ENCODE measurements around the gene FAHD1.
"Not testable (repeated sequence)": the region's sequence is repeated elsewhere in the genome, so short reads cannot be mapped to it uniquely, and the experiment has no call there.

The FAHD1 gene

DNA sequence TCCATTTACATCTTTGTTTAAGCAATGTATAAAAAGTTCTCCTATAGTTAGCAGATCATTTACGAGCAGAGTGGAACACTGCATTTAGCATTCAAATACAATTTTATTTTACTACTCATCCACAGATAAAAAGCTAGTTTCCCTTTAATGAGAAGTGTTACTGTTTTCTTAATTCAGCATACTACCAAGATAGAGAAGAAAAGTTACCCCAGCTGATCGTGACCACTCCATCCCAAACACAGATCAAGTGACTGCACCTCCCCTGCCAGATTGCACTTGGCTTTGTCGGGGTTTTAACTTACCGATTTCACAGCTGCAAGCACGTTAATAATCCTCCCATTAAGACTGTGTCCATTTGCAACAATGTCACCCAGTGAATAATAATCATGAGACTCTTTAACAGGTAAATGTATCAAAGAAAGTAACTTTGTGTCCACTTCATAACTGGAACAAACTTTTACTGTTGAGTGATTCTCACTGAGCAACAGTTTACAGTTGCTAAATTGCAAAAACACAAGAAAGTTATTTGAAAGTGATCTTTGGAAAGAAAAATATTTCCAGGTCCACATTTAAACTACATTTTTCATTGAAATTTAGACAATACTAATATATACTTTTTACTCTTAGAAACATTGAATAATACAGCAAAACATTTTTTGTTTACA, 30.6 kb downstream of the FAHD1 start:
- peak in 1 of 2 experiments; percentile 14 for DNase-seq

DNA sequence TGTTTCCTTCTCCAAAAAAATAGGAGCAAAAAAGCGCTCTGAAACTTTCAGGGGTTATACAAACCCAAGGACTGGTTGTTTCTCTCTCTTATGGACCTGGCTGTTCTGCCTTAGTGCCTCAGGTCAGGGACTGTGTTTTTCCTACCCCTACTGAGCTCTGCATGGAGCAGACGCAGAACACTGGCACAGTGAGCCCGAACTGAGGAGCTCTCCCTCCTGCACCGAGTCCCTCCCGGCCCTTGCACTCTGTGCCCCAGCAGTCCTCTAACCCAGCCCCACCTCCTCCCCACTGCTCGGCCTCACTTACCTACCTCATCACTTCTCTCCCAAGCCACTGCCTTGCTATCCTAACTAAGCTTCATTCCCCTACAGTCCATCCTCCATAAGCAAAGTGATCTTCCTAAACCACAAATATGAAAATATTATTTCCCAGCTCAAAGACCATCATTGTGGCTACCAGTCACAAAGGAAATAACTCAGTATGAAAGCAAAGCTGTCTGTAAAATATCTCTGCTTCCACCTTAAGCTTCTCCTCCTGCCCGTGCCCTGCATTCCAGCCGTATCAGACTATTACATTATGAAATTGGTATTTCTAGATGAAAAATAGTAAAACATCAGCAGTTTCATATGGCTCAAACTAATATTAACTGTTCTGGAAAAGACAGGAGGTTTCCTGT, 31.3 kb downstream of the FAHD1 start:
- DNase-seq: no peak

DNA sequence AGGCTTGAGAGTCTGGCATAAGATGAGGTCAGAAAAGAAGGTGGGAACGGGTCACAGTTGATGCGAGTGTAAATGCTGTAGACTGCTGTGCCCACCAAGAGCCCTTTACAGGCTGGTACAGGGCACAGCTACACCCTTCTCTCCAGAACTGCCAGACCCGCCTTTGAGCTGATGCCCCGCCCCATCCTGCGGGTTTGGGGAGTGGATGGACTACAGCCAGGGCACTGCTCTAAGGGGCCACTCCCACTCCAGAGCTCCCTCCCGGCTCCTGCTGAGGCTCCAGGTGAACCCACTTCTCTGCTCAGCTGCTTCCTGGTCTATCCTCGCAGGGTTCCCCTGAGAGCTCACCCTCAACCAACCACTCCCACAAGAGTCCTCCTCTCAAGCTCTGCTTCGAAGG, 32.6 kb downstream of the FAHD1 start:
- no peak for DNase-seq

DNA sequence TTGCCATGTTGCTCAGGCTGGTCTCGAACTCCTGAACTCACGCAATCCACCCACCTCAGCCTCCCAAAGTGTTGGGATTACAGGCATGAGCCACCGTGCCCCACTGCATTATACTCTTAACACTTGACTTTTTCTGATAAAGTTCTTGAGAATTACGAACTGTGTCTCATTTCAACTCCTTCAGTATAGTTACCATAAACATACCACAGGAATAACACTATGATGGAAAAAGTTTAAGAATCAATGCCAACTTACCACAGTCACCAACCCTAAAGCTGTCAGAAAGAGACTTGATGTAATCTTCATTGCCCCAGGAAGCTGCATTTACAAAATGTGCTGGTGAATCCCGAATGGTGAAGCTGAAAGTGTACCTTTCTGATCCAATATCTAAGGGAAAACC, 34.7 kb downstream of the FAHD1 start:
- no peak for DNase-seq

DNA sequence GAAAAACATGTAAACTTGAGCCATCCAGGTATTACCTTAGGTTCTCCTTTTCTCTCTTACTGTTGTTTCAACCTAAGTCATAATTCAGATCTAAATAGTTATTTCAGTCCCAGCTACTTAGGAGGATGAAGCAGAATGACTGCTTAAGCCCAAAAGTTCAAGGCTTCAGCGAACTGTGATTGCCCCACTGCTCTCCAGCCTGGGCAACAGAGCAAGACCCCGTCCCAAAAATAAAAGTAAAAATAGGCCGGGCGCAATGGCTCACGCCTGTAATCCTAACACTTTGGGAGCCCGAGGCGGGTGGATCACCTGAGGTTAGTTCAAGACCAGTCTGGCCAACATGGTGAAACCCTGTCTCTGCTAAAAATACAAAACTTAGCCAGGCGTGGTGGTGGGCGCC, 35.4 kb downstream of the FAHD1 start:
- DNase-seq: no peak

DNA sequence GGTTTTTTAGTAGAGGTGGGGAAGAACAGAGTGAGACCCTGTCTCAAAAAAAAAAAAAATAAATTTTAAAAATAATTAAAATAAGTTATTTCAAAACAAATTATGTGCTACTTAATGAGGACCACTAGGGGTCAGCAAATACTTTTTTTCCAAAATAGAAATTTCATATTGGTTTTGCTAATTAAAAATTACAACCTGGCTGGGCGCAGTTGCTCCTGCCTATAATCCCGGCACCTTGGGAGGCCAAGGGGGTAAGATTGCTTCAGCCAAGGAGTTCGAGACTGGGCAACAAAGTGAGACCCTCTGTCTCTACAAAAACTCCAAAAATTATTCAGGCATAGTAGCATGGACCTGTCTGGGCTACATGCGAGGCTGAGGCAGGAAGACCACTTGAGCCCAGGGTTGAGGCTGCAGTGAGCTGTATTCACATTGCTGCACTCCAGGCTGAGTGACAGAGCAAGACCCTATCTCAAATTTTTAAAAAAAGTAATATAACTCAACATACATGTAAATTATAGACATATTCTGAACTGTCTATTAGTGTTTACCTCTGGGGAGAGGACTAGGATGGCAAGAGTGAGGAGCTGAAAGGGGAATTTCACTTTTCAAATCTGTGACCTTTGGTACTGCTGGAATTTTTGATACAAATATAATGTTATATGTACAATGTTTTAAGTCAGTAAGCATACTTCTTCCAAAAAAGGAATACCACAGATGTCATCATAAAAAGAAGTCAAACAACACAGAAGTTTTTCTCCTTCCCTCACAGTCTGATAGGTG, 36.9 kb downstream of the FAHD1 start:
- DNase-seq: peak in 1 of 2 experiments; percentile 58

DNA sequence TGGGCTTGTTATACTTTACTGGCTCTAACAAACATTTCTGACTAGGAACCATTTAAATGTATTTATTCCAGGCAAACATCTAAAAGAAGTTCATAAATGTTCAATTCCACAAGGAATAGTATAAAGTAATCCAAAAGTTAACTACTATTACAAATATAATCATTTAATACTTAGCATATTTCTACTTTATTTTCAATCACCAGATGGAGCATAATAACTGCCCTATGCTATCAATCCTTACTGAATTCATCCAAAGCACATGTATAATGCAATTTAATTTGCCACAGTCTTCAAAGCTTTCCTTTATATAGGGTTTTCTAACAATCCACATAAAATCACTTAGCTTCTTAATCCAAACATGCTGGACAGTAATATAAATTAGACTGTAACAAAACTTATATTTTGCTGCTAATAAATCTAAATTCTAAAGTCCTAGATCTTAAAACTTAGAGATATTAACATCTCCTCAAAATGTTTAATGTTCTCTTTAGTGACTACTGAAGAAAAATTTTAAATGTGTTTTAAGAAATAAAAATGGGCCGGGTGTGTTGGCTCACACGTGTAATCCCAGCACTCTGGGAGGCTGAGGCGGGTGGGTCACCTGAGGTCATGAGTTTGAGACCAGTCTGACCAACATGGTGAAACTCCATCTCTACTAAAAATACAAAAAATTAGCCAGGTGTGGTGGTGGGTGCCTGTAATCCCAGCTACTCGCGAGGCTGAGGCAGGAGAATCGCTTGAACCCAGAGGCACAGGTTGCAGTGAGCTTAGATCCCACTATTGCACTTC, 39.1 kb downstream of the FAHD1 start:
- DNase-seq: no peak

DNA sequence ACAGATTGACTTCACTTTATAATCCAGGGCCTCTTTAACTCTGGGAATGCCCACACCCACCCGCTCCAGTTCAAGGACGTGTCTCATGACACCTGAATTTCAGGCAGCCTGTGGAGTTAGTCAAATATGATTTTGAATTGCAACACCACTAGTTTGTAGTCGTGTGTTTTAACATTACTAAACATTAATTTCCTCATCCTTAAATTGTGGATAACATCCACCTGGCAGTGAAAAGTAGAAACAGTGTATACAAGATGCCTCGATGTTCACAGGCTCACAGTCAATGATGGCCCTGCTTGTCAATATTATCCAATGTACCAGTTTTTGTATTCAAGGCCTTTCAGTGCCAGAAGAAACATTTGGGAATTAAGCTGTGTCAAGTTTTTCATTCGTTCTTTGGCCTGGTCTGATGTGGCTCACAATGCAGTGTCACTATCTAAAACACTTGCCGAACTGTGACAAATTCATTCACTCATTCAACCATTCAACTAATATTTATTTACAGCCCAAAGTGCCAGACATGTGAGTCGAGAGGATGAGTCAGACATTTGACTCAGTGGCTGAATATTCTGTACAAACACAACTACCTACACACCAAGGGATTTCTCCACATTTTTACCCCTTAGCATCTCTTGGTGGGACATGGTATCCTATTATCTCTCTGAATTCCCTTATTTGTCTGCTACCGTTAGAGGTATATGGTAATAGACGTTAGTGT, 43.5 kb downstream of the FAHD1 start:
- no peak for DNase-seq

DNA sequence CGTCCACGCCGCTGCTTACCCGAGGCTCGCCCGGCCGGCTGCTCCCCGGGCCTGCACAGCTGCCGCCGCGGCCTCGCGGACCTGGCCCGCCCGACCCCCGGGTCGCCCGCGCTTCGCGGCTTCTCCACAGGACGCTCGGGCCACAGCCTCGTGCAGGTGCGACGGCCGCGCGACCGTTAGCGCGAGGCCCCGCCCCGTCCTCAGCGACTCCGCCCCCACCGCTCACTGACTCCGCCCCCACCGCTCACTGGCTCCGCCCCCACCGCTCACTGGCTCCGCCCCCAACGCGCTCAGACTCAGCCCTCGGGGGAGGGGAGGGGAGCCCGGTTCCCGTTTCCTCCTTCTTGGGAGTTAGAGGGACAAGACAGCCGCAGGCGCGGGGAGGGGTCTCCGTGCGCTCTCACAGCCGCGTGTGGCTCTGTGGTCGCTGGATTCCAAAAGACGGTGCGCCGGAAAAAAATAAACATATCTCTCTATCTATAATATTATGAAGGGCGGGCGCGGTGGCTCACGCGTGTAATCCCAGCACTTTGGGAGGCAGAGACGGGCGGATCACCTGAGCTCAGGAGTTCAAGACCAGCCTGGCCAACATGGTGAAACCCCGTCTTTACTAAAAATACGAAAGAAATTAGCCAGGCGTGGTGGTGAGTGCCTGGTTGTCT, 45.1 kb downstream of the FAHD1 start, which contains the start of gene MEIOB:
MEIOB (minus strand) TSS at position 191 of the 662 bp plus-strand sequence. CDS start 3,989 bp downstream, outside the sequence.
- peak in 1 of 2 experiments; percentile 18 for DNase-seq

DNA sequence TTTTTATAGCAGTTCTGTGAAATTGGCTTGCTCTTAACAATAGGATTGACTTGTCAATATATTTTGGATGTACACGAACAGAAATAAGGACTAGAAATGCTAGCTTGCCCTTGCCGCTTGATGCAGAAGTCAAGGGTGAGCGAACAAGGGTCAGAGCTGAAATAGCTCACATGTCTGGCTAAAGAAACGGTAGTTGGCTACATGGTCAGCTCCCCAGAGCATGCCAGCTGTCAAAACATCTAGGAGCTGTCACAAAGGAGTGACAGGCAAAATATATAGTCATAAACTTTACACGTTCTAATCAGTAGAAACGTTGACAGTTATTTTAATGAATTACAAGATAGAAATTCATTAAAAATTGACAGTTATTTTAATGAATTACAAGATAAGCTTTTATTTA, 47.8 kb downstream of the FAHD1 start:
- no peak for DNase-seq

DNA sequence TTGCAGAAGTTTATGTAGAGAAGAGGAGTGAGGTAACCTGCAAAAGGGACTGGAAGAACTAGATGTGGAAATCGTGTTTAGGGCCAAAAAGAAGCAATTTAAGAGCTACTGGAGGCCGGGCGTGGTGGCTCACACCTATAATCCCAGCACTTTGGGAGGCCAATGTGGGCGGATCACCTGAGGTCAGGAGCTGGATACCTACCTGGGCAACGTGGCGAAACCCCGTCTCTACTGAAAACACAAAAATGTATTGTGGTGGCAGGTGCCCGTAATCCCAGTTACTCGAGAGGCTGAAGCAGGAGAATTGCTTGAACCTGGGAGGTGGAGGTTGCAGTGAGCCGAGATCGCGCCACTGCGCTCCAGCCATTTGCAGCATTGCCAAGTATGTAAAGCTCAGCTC, 49.1 kb downstream of the FAHD1 start:
- not testable (repeated sequence) for DNase-seq

DNA sequence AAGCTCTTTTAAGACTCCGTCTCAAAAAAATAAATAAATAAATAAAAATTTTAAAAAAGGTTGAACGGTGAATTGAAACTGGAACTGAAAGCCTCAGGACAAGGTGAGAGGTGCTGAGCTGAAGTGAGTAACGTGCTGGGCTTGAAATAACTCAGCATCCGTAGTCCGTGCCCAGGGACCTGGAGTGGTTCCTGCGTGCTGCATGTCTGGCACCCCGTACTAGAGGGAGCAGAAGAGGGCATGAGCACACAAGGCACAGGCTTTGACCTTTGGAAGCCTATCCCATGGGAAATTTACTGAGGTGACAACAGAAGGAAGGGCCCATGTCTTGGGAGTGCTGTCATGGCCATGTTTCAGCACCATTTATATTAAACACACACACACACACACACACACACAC, 49.5 kb downstream of the FAHD1 start:
- no peak for DNase-seq

DNA sequence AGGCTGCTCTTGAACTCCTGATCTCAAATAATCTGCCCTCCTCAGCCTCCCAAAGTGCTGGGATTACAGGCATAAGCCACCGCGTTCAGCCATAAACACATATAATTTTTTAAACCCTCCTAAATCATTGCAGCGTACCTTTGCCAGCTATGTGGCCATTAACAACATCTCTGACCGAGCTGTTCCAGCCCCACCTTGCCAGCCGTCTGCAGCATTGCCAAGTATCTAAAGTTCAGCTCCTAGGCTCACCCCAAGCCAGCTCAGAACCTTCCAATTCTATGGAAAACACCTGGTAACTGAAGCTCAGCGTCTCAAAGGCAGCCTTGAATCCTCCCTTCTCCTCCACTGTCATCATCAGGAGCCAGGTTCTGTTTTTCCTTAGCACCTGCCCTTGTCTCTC, 50.1 kb downstream of the FAHD1 start:
- DNase-seq: no peak

DNA sequence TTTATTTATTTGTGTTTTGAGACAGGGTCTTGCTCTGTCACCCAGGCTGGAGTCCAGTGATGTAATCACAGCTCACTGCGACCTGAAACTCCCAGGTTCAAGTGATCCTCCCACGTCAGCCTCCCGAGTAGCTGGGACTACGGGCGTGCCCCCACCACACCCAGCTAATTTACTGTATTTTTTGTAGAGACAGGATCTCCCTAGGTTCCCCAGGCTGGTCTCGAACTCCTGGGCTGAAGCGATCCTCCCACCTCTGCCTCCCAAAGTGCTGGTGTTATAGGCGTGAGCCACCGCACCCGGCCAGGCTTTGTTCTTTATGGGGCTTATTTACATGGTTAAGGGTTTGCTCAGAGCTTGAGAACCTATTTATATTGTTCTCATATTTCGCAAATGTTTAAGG, 50.8 kb downstream of the FAHD1 start:
- DNase-seq: no peak

DNA sequence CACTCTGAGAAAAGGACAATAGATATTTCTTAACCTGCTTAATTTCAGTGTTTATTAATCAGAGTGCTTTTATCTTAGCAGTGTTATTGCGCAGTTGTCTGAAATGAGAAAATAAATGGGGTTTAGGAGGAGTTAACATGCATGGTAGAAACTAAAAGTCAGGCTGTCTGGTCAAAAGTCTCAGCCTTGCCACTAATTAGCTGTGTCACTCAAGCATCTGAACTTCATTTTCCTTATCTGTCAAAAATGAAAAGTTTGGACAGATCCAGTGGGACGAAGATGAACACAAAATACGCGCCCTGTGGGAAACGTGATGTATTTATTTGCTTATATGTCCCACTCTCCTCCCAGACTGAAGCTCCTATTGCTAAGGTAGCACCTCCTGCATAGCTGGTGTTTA, 51.2 kb downstream of the FAHD1 start:
- no peak for DNase-seq

Measured in NCI-H524 (cell line).